Measurements from ENCODE around the gene PIP4K2B.
"Not testable (repeated sequence)": the region's sequence is repeated elsewhere in the genome, so short reads cannot be mapped to it uniquely, and the experiment has no call there.

The PIP4K2B gene

DNA sequence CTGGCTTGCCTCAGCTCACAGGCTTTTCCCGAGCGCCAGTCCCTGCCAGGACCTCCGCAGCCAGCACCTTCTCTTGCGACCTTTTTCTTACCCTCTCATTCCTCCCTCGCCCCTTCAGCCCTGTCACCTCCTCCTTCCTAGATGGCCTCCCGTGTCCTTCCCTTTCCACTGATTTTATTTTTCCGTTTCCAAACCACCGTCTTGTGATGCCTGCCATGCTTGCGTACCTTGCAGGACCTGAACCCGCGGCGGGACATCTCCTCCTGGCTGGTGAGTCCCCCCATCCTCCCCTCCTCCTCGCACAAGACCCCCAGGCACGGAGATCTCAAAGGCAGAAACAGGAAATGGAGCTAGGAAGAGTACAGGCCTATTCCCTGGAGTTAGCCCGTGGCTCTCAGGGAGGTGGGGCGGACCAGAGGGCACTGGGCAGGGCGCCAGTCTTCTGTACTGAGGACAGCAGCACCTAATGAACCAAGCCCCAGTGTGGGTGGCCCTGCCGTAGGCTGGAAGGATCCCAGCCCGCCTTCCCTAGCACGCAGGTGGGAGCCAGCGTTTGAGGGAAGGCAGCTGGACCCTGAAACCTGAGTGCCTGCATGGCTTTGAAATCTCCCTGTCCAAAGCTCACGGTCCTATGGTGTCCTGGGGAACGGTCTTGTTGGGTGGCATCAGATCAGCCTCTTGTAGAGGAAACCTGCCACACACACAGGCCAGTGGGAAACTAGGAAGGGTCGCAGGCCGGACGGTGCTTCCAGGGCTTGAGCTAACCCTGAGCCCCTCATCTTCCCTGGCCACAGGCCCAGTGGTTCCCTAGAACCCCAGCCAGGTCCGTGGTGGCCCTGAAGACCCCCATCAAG, 68.6 kb downstream of the PIP4K2B start:
- no peak for DNase-seq (ENCODE audit: low spot score)

DNA sequence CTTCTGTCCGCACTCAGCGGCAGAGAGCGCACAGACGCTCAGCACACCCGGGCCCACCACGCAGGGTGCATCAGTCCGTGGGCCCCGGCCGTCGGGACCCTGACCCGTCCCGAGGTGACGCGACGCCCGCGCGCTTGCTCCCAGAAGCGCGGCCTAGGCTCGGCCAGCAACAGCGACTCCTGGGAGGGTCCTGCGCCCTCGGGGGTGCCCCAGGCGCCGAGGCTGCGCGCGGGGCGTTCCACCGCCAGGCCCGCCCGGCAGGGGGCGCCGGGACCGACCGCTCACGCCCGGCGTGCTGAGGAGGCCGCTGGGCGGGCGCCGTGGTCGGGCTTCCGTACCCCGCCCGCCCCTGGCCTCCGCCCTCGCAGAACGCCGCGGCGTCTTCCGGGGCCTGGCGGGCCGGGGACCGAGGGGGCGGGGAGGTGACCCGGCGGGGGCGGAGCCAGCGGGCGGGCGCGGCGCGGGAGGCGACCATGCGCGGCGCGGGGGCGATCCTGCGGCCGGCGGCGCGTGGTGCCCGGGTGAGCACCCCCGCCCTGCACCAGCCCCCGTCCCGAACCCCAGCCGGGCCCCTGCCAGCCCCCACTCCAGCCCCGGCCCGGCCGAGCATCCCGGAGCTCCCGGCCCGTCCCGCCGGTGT, 69.3 kb downstream of the PIP4K2B start, which contains the start of gene CISD3:
CISD3 (plus strand) TSS at position 456 of the 640 bp plus-strand sequence; CDS start at position 474, 18 bp downstream.
- DNase-seq (ENCODE audit: low spot score), result peak; percentile 85

DNA sequence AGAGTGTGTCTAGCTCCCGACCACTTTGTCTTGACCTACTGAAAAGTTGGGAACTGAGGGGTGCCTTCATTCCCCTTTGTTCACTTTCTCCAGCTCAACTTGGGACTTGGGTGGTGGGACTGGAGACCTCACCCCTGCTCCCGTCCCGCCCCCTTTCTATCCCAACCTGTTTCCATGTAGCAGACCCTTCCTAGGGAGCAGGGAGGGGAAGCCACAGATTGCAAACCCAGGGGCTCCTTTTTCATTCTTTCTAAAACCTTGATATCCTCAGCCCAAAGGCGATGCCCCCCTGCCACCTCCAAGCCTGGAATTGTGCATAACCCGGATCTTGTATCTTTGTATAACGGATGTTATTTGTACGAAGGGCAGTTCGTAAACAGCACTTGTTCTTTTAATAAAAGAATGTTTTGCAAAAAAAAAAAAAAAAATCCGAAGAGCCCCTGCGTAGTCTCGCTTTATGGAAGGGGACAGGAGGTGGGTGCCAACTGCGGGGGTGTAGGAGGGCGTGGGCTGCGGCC, 69.9 kb downstream of the PIP4K2B start:
- no peak for DNase-seq (ENCODE audit: low spot score)

DNA sequence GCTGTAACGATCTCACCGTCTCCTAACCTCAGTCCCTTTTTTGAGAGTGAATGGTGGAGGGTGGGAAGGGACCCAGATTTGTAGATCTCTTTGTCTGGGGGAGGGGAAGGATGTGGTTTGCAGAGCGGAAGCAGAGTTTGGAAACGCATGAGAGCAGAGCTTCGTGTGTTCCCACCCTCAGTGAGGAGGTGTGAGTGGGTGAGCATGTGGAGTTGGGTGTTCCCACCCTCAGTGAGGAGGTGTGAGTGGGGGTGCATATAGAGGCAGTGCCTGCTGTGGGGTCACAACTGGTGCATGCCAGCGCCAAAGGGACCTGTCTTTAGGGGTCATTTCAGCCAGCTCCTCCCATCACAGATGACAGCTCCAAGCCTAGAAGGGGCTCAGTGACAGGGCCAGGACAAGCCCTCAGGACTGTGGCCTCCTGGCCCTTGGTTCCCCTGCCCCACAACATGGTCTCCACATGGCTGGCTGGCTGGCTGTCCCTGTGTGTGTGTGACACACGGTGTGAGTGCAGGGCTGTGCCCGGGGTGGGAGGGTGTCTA, 71.0 kb downstream of the PIP4K2B start:
- no peak for DNase-seq (ENCODE audit: low spot score)

DNA sequence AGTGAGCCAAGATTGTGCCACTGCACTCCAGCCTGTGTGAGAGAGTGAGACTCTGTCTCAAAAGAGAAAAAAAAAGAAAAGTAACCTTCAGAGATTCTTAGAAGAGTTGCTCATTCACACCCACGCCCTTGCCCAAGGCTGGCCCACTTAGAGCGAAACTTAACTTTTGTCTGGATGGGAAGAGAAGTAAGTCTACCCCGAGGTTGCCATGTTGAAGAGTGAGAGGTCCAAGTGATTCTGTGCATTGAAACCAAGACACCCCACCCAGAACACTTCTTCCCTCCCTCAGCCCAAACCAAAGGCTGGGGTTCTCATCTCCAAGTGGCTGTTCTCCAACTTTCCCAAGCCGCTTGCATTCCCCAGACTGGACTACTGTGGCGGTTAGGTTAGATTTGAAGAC, 71.6 kb downstream of the PIP4K2B start:
- DNase-seq (ENCODE audit: low spot score), result no peak

DNA sequence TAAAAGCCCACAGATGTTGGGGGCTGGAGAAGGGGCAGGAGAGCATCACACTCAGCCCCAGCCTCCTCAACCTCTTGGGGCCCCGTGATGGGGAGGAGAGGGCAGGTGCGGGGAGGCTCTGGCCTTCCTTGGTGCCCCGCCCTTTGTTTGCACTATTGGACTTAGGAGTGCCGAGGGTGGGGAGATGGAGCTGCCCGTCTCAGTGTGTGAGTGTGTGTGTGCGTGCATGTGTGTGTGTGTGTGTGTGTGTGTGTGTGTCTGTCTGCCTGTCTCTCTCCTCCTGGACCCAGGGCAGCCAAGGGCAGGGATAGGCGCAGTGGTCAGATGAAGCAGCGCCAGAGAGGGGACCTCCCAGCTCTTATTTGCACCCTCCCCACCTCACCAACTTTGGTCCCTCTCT, 73.2 kb downstream of the PIP4K2B start:
- DNase-seq (ENCODE audit: low spot score), result not testable (repeated sequence)

DNA sequence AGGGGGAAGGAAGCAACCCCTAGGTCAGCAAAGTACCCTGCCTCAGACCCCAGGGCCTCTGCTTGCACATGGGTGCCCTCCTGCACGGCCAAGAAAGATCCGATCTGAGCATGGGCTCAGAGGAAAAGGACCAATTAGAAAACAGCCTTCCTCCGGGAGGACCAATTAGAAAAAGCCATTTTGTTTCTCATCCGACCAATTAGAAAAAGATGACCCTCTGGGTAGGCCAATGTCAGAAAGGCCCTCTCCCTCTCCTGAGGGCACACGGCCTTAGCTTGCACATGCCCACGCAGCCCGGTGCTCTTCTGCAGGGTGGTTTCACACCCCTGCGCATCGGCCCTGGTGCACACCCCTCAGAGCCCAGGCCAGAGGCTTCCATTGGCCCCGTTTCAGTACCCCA, 74.3 kb downstream of the PIP4K2B start:
- no peak for DNase-seq (ENCODE audit: low spot score)

DNA sequence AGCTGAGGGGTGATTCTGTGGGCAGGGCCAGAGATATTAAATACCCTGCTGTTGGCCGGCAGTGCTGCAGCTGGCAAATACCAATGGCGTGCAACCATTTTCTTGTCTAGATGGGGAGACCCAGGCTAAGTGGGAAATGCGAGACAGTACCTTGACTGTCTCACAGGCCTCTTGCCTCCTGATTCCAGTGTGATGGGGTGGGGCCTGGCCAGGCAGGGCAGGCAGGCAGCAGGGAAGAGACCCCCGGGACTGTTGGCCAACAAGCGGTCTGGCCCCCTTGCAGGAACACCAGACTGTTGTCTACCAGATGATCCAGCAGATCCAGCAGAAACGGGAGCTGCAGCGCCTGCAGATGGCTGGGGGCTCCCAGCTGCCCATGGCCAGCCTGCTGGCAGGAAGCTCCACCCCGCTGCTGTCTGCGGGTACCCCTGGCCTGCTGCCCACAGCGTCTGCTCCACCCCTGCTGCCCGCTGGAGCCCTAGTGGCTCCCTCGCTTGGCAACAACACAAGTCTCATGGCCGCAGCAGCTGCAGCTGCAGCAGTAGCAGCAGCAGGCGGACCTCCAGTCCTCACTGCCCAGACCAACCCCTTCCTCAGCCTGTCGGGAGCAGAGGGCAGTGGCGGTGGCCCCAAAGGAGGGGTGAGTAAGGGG, 74.9 kb downstream of the PIP4K2B start:
- no peak for DNase-seq (ENCODE audit: low spot score)

DNA sequence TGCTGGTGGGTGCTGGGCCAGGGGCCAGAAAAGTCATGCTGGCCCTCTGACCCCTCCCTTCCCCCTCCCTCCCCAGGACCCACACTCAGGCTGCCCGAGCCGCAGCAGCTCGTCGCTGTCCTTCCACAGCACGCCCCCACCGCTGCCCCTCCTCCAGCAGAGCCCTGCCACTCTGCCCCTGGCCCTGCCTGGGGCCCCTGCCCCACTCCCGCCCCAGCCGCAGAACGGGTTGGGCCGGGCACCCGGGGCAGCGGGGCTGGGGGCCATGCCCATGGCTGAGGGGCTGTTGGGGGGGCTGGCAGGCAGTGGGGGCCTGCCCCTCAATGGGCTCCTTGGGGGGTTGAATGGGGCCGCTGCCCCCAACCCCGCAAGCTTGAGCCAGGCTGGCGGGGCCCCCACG, 77.6 kb downstream of the PIP4K2B start:
- no peak for DNase-seq (ENCODE audit: low spot score)

DNA sequence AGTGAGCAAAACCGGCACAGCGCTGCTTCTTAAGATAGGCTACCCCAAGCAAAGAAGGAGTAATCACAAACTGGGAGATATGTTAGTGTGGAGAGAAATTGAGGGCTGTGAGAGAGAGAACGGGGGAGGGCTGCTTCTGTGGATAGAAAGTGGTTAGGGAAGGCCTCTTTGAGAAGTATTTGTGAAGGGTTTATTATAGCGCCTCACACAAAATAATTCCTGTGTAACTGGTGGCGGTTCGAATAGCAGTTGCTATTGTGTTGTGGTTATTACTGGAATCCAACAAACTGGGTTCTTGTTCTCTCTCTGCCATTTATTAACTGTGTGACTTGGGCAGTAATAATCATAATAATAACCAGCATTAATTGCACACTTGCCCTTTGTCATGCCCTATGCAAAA, 78.4 kb downstream of the PIP4K2B start:
- no peak for DNase-seq (ENCODE audit: low spot score)

DNA sequence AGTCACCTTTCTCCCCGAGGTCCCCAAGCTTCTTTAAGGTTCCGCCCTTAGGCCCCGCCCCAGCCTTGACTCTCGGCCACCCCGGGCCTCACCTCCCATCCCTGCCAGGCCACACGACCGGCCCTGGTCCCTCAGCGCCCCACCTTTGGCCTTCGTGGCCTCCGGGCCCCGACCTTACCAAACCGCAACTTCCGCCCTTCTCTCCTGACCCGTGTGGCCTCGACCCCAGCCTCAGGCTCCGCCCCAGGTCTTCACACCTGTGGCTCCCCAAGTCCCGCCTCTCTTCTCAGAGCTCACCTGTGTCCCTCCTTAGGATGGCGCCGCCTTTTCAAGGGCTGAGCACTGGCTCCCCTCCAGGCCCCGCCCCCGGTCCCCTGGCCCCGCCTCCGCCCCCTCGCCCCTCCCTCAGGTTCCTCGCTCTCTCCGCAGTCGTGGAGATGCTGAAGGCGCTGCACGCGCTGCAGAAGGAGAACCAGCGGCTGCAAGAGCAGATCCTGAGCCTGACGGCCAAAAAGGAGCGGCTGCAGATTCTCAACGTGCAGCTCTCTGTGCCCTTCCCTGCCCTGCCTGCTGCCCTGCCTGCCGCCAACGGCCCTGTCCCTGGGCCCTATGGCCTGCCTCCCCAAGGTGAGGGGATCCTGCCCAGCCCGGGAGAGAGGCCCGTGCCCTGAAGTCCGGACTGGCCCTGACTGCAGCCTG, 79.3 kb downstream of the PIP4K2B start:
- DNase-seq (ENCODE audit: low spot score), result no peak

DNA sequence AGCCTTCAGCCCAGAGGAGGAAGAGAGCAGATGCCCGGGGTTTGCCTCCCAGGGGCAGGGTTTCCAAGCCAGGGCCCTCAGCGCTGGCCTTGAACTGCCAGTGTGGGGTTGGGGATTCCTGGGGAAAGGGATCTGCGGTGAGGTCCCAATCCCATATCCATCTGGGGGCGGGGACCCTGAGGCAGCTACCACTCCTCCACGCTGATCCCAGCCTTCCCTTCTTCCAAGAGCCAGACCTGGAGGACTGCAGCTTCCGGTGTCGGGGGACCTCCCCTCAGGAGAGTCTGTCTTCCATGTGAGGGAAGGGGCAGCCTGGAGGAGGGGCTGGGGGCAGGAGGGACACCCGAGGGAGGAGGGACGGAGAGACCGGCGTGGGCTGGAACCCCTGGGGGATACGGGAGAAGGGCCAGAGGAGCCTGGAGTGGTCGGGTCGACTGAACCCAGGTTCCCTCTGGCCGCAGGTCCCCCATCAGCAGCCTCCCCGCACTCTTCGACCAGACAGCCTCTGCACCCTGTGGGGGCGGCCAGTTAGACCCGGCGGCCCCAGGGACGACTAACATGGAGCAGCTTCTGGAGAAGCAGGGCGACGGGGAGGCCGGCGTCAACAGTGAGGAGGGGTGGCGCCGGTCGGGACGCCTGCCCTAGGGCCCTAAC, 79.9 kb downstream of the PIP4K2B start:
- DNase-seq (ENCODE audit: low spot score), result no peak

DNA sequence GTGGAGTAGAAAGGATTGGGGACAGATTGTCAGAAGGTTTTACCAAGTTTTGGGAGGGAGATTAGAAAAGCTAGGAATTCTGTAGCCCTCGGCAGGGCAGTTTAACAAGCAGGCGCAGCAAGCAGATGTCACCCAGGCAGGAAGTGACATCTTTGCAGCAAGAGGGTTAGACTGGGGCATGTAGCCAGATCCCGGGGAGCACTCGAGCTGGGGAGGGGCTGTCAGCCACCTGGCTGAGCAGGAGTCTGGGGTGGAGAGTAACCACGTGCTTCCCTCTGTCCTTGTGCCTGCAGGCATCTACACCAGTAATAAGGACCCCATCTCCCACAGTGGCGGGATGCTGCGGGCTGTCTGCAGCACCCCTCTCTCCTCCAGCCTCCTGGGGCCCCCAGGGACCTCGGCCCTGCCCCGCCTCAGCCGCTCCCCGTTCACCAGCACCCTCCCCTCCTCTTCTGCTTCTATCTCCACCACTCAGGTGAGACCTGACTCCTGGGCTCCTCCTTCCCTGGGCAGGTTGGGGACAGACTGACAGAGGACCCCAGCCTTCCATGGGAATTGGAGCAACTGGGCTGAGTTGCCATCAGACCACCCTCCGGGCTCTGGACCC, 82.1 kb downstream of the PIP4K2B start:
- no peak for DNase-seq (ENCODE audit: low spot score)

DNA sequence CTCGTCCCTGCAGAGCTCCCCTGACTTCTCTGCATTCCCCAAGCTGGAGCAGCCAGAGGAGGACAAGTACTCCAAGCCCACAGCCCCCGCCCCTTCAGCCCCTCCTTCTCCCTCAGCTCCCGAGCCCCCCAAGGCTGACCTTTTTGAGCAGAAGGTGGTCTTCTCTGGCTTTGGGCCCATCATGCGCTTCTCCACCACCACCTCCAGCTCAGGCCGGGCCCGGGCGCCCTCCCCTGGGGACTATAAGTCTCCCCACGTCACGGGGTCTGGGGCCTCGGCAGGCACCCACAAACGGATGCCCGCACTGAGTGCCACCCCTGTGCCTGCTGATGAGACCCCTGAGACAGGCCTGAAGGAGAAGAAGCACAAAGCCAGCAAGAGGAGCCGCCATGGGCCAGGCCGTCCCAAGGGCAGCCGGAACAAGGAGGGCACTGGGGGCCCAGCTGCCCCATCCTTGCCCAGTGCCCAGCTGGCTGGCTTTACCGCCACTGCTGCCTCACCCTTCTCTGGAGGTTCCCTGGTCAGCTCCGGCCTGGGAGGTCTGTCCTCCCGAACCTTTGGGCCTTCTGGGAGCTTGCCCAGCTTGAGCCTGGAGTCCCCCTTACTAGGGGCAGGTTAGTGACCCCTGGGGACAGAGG, 82.9 kb downstream of the PIP4K2B start:
- DNase-seq (ENCODE audit: low spot score), result no peak

Data from left forelimb (tissue), 1 donor.